Measurements from ENCODE around the gene COBLL1. TPM values are rescaled to one million over a fixed set of nuclear protein-coding genes. Genes with fewer than 3 reads are reported as not detected.

The COBLL1 gene
- polyA plus RNA-seq, 3 donors, result 7.0 to 28.2 (median 27.1) TPM

GRCh38 chr2:164826293-164827243 is 15.1 kb downstream of the COBLL1 start:
- 35 to 62% (median 59%) methylated on average over 8 of the region's 8 CpGs for WGBS, 3 donors
- H3K27ac ChIP-seq (ENCODE audit: low read depth, low read length), result no peak overlapping the region

DNA sequence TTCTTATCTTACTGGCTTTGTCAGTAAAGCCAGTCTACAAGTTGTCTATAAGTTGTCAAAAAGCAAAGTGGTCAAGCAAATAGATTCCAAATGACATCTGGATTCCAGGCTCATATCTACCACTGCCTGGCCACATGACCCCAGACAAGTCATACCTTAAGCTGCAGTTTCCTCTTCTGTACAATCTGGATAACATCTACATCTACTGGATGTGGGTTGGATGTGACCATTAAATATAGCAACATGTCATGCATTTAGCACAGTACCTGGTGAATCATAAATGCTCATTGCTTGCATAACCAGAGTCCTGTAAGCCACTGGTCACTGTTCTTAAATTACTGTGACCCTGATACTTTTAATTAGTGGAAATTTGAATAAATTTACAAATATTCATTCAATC is 16.8 kb downstream of the COBLL1 start:
- H3K27ac ChIP-seq (ENCODE audit: low read depth, low read length), result no peak overlapping the region

- whole genome bisulfite sequencing, 3 donors, result 50 to 96% (median 95%) methylated on average over 5 of the region's 5 CpGs
- no peak overlapping the region for H3K27ac ChIP-seq (ENCODE audit: low read depth, low read length)
These were observed 18.5 kb downstream of the COBLL1 start for GRCh38 chr2:164823126-164823525.

GRCh38 chr2:164821338-164821737 is 20.3 kb downstream of the COBLL1 start:
- H3K27ac ChIP-seq (ENCODE audit: low read depth, low read length), result no peak overlapping the region
- 76 to 89% (median 80%) methylated on average over 4 of the region's 4 CpGs for WGBS, 3 donors

DNA sequence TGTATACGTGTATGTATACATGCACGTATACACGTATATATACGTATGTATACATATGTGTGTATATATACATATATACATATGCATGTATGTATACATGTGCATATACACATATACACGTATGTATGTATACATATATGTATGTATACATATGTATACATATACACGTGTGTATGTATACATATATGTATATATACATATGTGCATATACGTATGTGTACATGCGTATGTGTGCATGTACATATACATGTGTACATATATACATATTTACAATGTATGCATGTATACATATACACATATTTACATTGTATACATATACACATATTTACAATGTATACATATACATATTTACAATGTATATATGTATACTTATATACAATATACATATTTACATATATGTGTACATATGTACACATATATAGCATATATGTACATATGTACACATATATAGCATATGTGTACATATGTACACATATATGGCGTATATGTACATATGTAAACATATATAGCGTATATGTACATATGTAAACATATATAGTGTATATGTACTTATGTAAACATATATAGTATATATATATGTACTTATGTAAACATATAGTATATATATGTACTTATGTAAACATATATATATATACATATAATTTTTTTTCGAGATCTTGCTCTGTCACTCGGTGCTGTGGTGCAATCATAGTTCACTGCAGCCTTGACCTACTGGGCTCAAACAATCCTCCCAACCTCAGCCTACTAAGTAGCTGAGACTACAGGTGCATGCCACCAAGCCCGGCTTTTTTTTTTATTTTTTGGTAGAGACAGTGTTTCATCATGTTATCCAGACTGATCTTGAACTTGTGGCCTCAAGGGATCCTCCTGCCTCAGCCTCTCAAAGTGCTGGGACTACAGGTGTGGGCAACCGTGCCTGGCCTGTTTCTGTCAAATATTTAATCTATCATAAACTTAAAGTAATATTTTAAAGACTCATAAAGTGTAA is 23.2 kb downstream of the COBLL1 start:
- WGBS, 3 donors, result 80 to 96% (median 92%) methylated on average over 14 of the region's 14 CpGs
- H3K27ac ChIP-seq (ENCODE audit: low read depth, low read length), result no peak overlapping the region

- no peak overlapping the region for H3K27ac ChIP-seq (ENCODE audit: low read depth, low read length)
These were observed 24.7 kb downstream of the COBLL1 start for GRCh38 chr2:164816900-164817299.

DNA sequence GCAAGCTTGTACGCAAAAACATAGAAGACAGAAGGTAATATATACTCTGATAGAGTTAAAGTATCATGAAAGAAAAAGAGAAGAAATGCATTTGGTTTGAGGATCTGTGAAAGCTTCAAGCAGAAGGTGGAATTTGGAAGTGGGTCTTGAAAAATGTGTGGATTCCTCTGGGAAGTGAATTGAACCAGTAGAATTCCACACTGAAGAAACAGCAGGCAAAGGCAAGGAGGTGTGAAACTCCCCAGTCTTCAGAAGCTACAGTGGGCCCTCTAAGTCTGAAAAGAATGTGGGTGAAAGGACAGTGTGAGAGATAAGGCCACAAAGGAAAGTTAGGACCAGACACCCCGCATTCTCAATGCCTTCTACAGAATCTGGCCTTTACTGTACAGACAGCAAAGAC is 25.6 kb downstream of the COBLL1 start:
- no peak overlapping the region for H3K27ac ChIP-seq (ENCODE audit: low read depth, low read length)
- 87 to 96% (median 87%) methylated on average over 2 of the region's 2 CpGs for WGBS, 3 donors

DNA sequence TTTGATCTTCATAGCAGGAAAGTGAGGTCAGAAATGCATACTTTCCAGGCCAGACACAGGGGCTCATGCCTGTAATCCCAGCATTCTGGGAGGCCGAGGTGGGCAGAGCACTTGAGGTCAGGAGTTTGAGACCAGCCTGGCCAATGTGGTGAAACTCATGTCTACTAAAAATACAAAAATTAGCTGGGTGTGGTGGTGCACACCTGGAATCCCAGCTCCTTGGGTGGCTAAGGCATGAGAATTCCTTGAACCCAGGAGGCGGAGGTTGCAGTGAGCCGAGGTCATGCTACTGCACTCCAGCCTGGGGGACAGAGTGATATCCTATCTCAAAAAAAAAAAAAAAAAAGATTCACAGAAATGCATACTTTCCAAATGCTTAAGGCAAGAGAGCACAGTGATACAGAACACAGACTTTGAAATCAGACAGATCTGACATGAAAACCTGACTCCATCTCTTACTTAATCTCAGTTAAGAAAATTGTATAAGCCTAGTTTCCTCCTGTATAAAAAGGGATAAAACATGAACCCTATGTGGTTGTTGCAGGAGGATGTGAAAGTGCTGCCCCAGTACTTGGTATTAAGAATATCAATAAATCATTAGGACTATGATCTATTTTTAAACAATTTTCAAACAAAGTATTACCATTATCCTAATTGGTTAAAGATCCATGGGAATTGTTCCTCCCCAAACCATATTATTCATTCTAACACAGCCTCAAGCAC is 26.4 kb downstream of the COBLL1 start:
- no peak overlapping the region for H3K27ac ChIP-seq (ENCODE audit: low read depth, low read length)
- WGBS, 3 donors, result 77 to 90% (median 89%) methylated on average over 3 of the region's 3 CpGs

DNA sequence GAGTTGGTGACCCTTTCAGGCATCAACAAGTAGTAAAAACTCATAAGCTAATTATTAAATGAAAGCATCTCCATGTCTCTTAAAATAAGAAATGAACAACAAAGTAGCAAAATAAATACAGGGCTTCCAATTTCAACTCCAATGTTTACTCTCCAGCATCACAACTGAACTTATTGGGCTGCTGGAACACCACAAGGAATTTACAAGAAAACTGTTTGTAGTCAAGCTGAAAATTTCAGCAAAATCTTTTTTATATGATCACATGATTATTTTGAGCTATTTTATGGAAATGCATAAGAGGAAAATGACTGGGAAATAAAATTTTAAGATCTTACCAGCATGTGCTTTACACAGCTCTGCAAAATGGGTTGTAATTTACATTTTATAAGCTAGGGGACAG is 28.1 kb downstream of the COBLL1 start:
- no peak overlapping the region for H3K27ac ChIP-seq (ENCODE audit: low read depth, low read length)

DNA sequence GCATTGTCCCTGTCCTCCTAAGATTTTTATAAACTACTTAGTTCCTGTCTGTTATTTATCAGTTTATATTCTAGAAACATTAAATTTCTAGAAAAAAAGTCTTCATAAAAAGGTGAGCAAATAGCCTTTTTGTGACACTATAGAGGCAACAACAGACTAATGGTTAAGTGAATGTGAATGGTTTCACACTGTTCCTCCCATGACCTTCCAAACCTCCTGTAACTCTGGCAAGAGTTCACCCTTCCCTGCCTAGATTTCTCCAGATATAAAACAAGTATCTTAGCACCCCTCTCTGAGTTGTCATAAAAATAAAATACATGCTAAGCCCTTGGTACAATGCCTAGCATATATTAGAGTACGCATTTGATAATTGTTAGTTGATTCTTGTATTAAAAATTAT is 29.2 kb downstream of the COBLL1 start:
- H3K27ac ChIP-seq (ENCODE audit: low read depth, low read length), result no peak overlapping the region
- 93 to 100% (median 97%) methylated on average over 1 of the region's 1 CpG for WGBS, 3 donors

DNA sequence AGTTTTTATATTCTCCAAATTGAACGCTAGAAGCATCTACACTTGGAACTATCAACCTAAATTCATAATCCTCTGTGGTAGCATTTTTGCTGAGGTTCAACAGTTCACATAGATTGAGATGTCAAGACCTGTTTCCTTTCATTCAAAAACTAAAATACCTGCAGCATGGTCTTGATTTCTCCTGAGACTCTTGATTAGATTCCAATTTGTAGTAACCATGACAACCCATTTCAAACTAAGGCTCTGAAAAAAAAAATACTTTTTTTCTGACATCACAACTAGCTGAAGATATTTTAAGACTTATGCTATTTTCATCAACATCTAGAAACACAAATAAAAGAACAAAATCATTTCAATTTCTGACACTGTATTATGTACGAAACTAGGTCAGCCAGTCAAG is 29.8 kb downstream of the COBLL1 start:
- H3K27ac ChIP-seq (ENCODE audit: low read depth, low read length), result no peak overlapping the region
- WGBS, 3 donors, result 82 to 87% (median 85%) methylated on average over 2 of the region's 2 CpGs

- H3K27ac ChIP-seq (ENCODE audit: low read depth, low read length), result no peak overlapping the region
These were observed 30.8 kb downstream of the COBLL1 start for GRCh38 chr2:164810843-164811242.

DNA sequence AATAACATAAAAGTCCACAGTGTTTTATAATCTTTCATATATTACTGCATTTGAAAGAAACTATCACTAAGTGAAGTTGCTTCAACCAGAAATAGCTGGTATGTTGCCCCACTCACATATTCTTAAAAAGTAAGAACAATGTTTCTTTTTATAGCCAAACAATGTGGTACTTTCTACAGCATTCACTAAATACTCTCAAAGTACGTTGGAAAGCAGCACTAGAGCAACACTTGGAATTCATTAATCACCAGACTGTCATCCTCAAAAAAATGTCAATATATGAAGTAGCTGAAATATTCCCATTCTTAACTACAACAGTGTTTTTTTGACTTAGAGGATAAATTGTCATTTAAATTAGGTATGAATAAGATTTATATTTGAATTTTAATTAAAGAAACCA is 32.8 kb downstream of the COBLL1 start:
- no peak overlapping the region for H3K27ac ChIP-seq (ENCODE audit: low read depth, low read length)
- WGBS, 3 donors, result 13 to 44% (median 36%) methylated on average over 1 of the region's 1 CpG

DNA sequence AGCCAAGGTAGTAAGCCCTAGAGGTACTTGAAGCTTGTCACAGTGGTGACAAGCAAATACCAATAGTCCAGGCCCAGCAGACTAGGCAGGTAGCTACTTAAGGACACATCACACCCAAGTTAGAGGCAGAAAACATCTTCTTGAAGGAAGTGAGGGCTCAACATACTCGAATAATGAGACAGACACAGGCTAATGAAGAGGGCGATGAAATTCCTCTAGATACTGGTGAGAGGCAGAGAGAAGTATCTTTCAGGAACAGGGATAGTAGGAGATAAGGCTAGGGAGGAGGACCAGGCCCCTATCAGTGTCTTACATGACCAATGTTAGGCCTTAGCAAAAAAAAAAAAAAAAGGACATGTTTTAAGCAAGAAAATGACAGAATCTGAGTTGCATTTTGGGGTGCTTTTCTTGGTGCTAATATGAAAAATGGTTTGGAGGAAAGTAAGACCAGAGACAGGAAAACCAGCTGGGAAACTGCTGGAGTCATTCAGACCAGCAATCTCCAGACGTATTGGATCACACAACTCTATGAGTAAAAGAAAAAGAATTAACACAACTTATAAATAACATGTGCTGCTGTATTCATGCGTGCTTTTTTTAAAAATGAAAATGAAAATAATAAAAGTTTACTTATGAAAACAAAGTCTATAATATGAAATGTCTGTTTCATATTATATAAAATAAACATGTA is 37.7 kb downstream of the COBLL1 start:
- H3K27ac ChIP-seq (ENCODE audit: low read depth, low read length), result no peak overlapping the region
- 73 to 74% (median 73%) methylated on average over 4 of the region's 4 CpGs for WGBS, 3 donors

DNA sequence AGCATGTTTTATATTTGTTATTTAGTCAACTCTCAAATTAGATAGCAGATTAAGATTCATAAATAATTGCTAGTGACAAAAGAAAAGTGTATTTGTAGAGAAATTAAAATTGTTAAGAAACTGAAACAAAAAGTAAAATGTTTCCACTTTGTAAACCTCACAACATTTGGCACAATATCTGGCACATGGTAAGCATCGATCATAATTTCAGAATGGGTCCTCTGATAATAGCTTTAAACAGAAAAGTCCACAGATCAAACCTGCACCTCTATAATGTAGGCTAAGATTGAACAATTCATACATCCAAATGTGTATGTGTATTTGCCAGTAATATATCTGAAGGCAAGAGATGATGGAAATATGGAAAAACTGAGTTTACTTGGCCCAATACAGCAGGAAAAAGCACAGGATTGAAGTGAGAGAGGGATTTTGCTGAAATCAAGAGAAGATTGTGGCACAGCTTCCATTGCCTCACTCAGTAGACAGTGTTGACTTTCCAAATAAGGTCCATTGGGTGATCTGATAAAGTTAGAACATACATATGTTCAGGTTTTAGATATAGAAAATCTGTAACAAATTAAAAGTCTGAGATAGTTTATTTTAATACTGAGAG is 39.4 kb downstream of the COBLL1 start:
- 12 to 42% (median 29%) methylated on average over 1 of the region's 1 CpG for WGBS, 3 donors
- no peak overlapping the region for H3K27ac ChIP-seq (ENCODE audit: low read depth, low read length)

DNA sequence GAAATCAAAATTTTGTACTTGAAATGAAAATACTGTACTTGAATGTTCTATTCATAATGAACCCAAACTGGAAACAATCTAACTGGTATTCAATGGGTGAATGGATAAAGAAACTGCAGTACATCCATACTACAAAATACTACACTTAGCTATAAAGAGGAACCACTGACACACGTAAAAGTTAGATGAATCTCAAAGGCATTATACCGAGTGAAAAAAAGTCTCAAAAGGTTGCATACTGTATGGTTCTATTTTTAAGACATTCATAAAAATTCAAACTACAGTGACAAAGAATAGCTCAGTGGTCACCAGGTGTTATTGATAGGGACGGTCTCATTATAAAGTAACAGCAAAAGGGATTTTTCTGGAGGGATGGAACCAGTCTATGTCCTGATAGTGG is 41.1 kb downstream of the COBLL1 start:
- no peak overlapping the region for H3K27ac ChIP-seq (ENCODE audit: low read depth, low read length)
- 84 to 90% (median 88%) methylated on average over 3 of the region's 3 CpGs for WGBS, 3 donors

- 27 to 56% (median 38%) methylated on average over 1 of the region's 1 CpG for WGBS, 3 donors
- no peak overlapping the region for H3K27ac ChIP-seq (ENCODE audit: low read depth, low read length)
These were observed 44.0 kb downstream of the COBLL1 start for GRCh38 chr2:164797627-164798026.

GRCh38 chr2:164796999-164797398 is 44.6 kb downstream of the COBLL1 start:
- H3K27ac ChIP-seq (ENCODE audit: low read depth, low read length), result no peak overlapping the region
- 83 to 95% (median 94%) methylated on average over 2 of the region's 2 CpGs for WGBS, 3 donors

Data from adipose tissue (tissue), 3 donors.